Measurements from ENCODE around the gene PRR22. TPM values are rescaled to one million over a fixed set of nuclear protein-coding genes. Genes with fewer than 3 reads are reported as not detected.

The PRR22 gene
- total RNA-seq, 1 experiment from 2014 or later = 5.6 TPM

DNA sequence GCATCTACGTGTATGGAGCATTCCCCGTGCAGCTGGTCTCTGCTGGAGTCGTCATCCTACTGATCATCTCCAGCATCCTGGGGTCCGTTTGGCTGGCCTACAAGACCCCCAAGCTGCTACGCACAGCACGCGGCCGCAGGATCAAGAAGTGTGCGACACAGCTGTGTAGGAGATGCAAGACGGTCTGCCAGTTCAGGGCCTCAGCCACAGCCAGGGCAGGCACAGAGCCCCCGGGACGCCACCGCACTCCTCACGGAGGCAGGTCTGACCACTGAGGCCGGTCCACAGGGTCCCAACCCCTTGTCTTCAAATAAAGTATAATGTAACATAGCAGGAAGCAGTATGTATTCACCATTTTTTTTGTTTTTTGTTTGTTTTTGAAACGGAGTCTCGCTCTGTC lies 6.1 kb downstream of the PRR22 start:
- H3K4me3 ChIP-seq (ENCODE audit: low read length) = no peak overlapping the region
- H3K4me1 ChIP-seq (ENCODE audit: insufficient read depth, low read length) = no peaks in the 10 kb centered on the region
- H3F3A ChIP-seq (ENCODE audit: low read length, unreplicated experiment) = no peaks in the 10 kb centered on the region
- no peaks in the 10 kb centered on the region for H3K27me3 ChIP-seq (ENCODE audit: low read length)
- H3K9me3 ChIP-seq (ENCODE audit: low read length) = no peaks in the 10 kb centered on the region
- DNase-seq (no peak), ATAC-seq (no peak)
- TF ChIP-seq EZH2 (IDR thresholded peaks at IDR 0.05; ENCODE audit: low read length, unreplicated experiment) (no peak), EZH2phosphoT487 (IDR thresholded peaks at IDR 0.05; ENCODE audit: borderline replicate concordance, low read length) (no peak)
- TF ChIP-seq, protein P1, sequence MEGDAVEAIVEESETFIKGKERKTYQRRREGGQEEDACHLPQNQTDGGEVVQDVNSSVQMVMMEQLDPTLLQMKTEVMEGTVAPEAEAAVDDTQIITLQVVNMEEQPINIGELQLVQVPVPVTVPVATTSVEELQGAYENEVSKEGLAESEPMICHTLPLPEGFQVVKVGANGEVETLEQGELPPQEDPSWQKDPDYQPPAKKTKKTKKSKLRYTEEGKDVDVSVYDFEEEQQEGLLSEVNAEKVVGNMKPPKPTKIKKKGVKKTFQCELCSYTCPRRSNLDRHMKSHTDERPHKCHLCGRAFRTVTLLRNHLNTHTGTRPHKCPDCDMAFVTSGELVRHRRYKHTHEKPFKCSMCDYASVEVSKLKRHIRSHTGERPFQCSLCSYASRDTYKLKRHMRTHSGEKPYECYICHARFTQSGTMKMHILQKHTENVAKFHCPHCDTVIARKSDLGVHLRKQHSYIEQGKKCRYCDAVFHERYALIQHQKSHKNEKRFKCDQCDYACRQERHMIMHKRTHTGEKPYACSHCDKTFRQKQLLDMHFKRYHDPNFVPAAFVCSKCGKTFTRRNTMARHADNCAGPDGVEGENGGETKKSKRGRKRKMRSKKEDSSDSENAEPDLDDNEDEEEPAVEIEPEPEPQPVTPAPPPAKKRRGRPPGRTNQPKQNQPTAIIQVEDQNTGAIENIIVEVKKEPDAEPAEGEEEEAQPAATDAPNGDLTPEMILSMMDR (conservative IDR thresholded peaks at IDR 0.05; ENCODE audit: low read depth, low read length) = no peak
- BruUV-seq (replicated peaks) = no TSS peak
- H2AFZ ChIP-seq (ENCODE audit: low read length) = no peak overlapping the region
- ChIA-PET CTCF (interaction anchor here (0.6 kb wide), 1 partner anchor 26 kb away, joined by 9 read pairs; no protein-coding TSS in a partner anchor), POLR2A (ENCODE audit: unreplicated experiment) (no interaction called here)
- H3K4me2 ChIP-seq (ENCODE audit: low read length) = no peak overlapping the region
- H3K36me3 ChIP-seq (ENCODE audit: low read depth, low read length) = no peaks in the 10 kb centered on the region
- intact Hi-C loops (cut with micrococcal nuclease) = no loop called here
- H3K79me2 ChIP-seq (ENCODE audit: low read length) = no peaks in the 10 kb centered on the region
- no peaks in the 10 kb centered on the region for H4K20me1 ChIP-seq (ENCODE audit: low read length)
- H3K9ac ChIP-seq (ENCODE audit: low read length) = no peak overlapping the region
- H3K9me2 ChIP-seq (replicated peaks; ENCODE audit: low read length) = no peaks in the 10 kb centered on the region
- H3K27ac ChIP-seq (ENCODE audit: low read length) = no peak overlapping the region

DNA sequence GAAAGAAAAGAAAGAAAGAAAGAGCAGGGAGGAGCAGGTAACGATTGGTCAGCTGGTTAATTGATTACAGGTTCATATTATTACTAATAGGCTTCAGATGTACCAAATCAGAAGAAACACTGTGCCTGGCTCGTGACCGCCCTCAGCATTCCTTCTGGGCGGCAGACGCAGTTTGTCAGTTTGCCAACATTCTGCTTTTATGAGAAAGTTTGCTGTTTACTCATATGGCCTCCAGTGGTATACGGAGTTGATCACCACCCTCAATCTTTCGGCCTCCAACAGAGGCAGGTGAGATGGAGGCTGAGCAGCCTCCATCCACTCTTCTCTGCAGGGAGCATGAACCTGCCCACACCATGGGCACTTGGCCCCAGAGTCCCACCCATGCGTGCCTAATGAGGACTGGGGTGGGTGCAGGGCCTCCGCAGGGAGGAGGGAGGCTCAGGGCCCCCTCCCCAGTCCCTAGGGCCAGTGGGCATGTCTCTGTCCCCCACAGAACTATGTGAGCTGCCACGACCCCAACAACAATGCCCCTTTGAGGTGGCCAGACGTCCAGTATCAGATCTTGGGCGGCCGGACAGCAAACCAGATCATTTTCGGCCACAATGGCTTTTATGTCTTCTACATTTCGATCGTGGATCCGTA lies 8.8 kb downstream of the PRR22 start:
- H3K4me1 ChIP-seq (ENCODE audit: insufficient read depth, low read length) = no peaks in the 10 kb centered on the region
- TF ChIP-seq, protein P1 (conservative IDR thresholded peaks at IDR 0.05; ENCODE audit: low read depth, low read length) = no peak
- TF ChIP-seq EZH2phosphoT487 (IDR thresholded peaks at IDR 0.05; ENCODE audit: borderline replicate concordance, low read length) (no peak), EZH2 (IDR thresholded peaks at IDR 0.05; ENCODE audit: low read length, unreplicated experiment) (no peak)
- DNase-seq (peak; percentile 93), ATAC-seq (peak; percentile 37; the same call in 1 of the 2 replicates)
- H3K4me2 ChIP-seq (ENCODE audit: low read length) = 0 out of 2 replicates have a peak overlapping the region, but pooled peaks have one; percentile 19
- H2AFZ ChIP-seq (ENCODE audit: low read length) = no peak overlapping the region
- H3K4me3 ChIP-seq (ENCODE audit: low read length) = no peak overlapping the region
- H3K27ac ChIP-seq (ENCODE audit: low read length) = no peak overlapping the region
- H3K9me3 ChIP-seq (ENCODE audit: low read length) = no peaks in the 10 kb centered on the region
- H3K36me3 ChIP-seq (ENCODE audit: low read depth, low read length) = no peaks in the 10 kb centered on the region
- no peaks in the 10 kb centered on the region for H3K9me2 ChIP-seq (replicated peaks; ENCODE audit: low read length)
- H4K20me1 ChIP-seq (ENCODE audit: low read length) = no peaks in the 10 kb centered on the region
- ChIA-PET POLR2A (ENCODE audit: unreplicated experiment) (interaction anchor here (0.6 kb wide), 1 partner anchor 123 kb away, joined by 4 read pairs; no protein-coding TSS in a partner anchor), CTCF (interaction anchor here (0.6 kb wide), 1 partner anchor 44 kb away, joined by 5 read pairs; no protein-coding TSS in a partner anchor)
- intact Hi-C loops (cut with micrococcal nuclease) = no loop called here
- no peaks in the 10 kb centered on the region for H3K27me3 ChIP-seq (ENCODE audit: low read length)
- no peaks in the 10 kb centered on the region for H3F3A ChIP-seq (ENCODE audit: low read length, unreplicated experiment)
- H3K9ac ChIP-seq (ENCODE audit: low read length) = no peak overlapping the region
- H3K79me2 ChIP-seq (ENCODE audit: low read length) = no peaks in the 10 kb centered on the region
- no TSS peak for BruUV-seq (replicated peaks)

DNA sequence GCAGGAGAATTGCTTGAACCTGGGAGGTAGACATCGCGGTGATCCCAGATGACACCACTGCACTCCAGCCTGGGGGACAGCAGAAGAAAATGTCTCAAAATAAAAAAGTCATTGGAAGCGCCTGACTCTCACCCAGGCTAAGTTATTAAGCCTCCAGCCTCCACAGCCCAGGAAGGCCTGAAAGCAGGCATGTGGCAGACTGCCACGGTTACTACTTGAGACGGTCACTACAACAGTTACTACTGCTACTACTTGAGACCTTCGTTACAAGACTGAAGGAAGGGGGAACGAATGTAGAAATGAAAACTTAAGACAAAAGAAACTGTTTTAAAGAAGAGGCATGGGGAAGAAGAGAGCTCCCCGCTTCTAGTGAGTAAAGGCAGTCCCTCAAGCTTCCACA lies 9.6 kb downstream of the PRR22 start:
- H3K9me3 ChIP-seq (ENCODE audit: low read length) = no peaks in the 10 kb centered on the region
- H3K79me2 ChIP-seq (ENCODE audit: low read length) = no peaks in the 10 kb centered on the region
- H3K4me2 ChIP-seq (ENCODE audit: low read length) = no peak overlapping the region
- no peaks in the 10 kb centered on the region for H3K36me3 ChIP-seq (ENCODE audit: low read depth, low read length)
- no peak overlapping the region for H3K4me3 ChIP-seq (ENCODE audit: low read length)
- H3K9ac ChIP-seq (ENCODE audit: low read length) = no peak overlapping the region
- H2AFZ ChIP-seq (ENCODE audit: low read length) = no peak overlapping the region
- no TSS peak for BruUV-seq (replicated peaks)
- intact Hi-C loops (cut with micrococcal nuclease) = no loop called here
- ChIA-PET POLR2A (ENCODE audit: unreplicated experiment) (interaction anchor here (0.6 to 0.7 kb wide), 2 partner anchors 21 to 124 kb away, joined by 3 to 4 read pairs; no protein-coding TSS in a partner anchor), CTCF (no interaction called here)
- H3K27me3 ChIP-seq (ENCODE audit: low read length) = no peaks in the 10 kb centered on the region
- H3K4me1 ChIP-seq (ENCODE audit: insufficient read depth, low read length) = no peaks in the 10 kb centered on the region
- H3K27ac ChIP-seq (ENCODE audit: low read length) = no peak overlapping the region
- TF ChIP-seq EZH2phosphoT487 (IDR thresholded peaks at IDR 0.05; ENCODE audit: borderline replicate concordance, low read length) (no peak), EZH2 (IDR thresholded peaks at IDR 0.05; ENCODE audit: low read length, unreplicated experiment) (no peak)
- TF ChIP-seq, protein P1 (conservative IDR thresholded peaks at IDR 0.05; ENCODE audit: low read depth, low read length) = no peak
- no peak for ATAC-seq
- H4K20me1 ChIP-seq (ENCODE audit: low read length) = no peaks in the 10 kb centered on the region
- DNase-seq = no peak
- H3F3A ChIP-seq (ENCODE audit: low read length, unreplicated experiment) = no peaks in the 10 kb centered on the region
- H3K9me2 ChIP-seq (replicated peaks; ENCODE audit: low read length) = no peaks in the 10 kb centered on the region
